Omental fat pad (tissue), 4 donors: ENCODE measurements around the gene PLA2G3. TPM values are rescaled to one million over a fixed set of nuclear protein-coding genes. Genes with fewer than 3 reads are reported as not detected.
A peak's percentile ranks its signal among the peaks of the same experiment; 100 is the strongest.

ENCODE experiments used
- ATAC-seq: fragments of 150-250 bp; one replicate; pipeline ENCODE4 v1.9.1; 2016; ENCODE audit warnings: mild to moderate bottlenecking, moderate library complexity; ENCODE audit not compliant: low FRiP score
- DNase-seq: peaks from one replicate; pipeline ENCODE4 v3.0.0-alpha.2; 2019; ENCODE audit warnings: low spot score
- total RNA-seq, 4 donors: library from RNA; depleted of rRNA; stranded (reverse); fragments of >200 nt; gene quantifications; one replicate each; pipeline ENCODE4 v1.1.0, GENCODE V29; 2016
- TF ChIP-seq, protein P1 (sequence below), 3 donors: fragments of 450-650 bp; IDR thresholded peaks; one replicate each; pipeline ENCODE4 v1.5.1; 2016 to 2017; ENCODE audit warnings: antibody characterized with exemption in 3 of 3, mild to moderate bottlenecking in 3 of 3, moderate library complexity in 2 of 3

The PLA2G3 gene
- total RNA-seq, 4 donors from 2014 or later, result not detected

- ATAC-seq (no peak), DNase-seq (no peak)
- TF ChIP-seq, protein P1, sequence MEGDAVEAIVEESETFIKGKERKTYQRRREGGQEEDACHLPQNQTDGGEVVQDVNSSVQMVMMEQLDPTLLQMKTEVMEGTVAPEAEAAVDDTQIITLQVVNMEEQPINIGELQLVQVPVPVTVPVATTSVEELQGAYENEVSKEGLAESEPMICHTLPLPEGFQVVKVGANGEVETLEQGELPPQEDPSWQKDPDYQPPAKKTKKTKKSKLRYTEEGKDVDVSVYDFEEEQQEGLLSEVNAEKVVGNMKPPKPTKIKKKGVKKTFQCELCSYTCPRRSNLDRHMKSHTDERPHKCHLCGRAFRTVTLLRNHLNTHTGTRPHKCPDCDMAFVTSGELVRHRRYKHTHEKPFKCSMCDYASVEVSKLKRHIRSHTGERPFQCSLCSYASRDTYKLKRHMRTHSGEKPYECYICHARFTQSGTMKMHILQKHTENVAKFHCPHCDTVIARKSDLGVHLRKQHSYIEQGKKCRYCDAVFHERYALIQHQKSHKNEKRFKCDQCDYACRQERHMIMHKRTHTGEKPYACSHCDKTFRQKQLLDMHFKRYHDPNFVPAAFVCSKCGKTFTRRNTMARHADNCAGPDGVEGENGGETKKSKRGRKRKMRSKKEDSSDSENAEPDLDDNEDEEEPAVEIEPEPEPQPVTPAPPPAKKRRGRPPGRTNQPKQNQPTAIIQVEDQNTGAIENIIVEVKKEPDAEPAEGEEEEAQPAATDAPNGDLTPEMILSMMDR (IDR thresholded peaks at IDR 0.05), result no peak
Observed at GRCh38 chr22:31103111-31103510, 37.2 kb downstream of the PLA2G3 start.

GRCh38 chr22:31102441-31103081 is 37.7 kb downstream of the PLA2G3 start:
- DNase-seq (peak; percentile 67), ATAC-seq (peak; percentile 69)
- TF ChIP-seq, protein P1 (IDR thresholded peaks at IDR 0.05), result no peak

GRCh38 chr22:31100762-31101525 is 39.4 kb downstream of the PLA2G3 start:
- TF ChIP-seq, protein P1 (IDR thresholded peaks at IDR 0.05), result no peak
- ATAC-seq (no peak), DNase-seq (no peak)

DNA sequence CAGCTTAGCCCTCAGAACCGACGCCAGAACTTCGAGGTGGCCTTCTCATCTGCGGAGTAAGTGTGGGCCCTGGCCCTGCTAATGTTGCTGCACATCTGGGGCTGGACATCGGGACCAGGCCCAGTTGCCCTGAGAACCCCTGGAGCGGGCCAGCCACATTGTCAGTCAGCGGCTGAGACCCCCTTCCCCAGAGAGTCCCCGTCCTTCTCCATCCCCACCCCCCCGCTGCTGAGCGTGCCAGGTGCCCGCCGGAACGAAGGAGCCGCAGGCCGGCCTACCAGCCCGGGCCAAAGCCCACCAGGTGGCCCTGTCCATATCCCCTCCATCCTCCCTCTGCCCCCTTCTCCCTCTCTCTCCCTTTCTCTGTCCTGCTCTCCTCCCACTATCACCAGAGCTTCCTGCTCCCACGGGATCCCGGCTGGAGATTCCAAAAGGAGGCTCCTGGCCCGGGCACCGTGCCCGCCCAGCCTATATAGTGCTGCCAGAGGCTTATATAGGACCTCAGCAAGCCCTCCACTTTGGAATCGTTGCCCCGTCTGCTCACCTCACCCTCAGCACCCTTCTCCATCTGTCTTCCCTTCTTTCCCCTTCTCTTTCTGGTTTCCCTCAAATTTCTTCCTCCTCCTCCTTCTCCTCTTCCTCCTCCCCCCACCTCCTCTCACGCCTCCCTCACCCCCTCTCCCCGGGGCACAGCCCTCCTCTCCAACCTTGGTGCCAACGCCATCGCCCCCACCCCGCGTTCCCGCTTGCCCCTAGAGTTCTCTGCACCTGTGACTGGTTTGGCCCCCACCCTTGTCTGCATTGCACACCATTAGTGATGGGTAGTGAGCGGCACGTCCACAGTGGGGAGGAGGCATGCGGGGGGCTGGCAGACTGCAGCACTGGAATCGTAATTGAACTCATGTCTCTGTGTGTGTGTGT is 40.2 kb downstream of the PLA2G3 start:
- no peak for DNase-seq
- TF ChIP-seq, protein P1 (IDR thresholded peaks at IDR 0.05), result no peak
- no peak for ATAC-seq

DNA sequence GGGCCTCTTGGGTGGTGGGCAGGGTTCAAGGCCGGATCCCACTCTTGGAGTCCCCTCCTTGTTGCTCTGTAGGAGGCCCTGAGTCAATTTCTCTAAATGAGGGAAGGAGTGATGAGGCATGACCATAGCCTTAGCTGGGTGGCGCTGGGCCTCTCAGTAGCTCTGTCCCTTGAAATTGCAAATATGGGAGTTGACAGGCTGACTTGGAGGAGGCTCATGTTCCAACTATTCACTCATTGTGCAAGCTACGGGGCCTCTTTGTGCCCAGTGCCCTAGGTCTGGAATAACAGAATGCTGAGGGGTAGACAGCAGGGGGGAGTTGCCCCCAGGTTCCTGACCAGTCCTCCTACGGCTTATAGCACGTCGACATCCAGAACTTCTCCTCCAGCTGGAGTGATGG is 40.9 kb downstream of the PLA2G3 start:
- DNase-seq (no peak), ATAC-seq (no peak)
- TF ChIP-seq, protein P1 (IDR thresholded peaks at IDR 0.05), result no peak

DNA sequence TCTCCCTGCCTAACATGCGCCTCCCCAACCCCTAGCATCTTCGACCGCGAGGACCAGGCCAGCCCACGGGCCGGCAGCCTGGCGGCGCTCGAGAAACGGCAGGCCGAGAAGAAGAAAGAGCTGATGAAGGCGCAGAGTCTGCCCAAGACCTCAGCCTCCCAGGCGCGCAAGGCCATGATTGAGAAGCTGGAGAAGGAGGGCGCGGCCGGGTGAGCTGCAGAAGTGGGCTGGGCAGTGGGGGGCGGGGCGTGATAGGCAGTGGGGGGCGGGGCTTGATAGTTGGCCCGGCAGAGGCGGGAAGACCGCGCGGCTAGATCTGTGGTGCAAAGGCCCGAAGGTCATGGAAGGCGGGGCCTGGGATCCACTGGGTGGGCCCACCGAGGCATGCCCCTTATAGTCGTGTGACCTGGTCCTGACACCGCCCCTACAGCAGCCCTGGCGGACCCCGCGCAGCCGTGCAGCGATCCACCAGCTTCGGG is 41.6 kb downstream of the PLA2G3 start:
- DNase-seq (no peak), ATAC-seq (no peak)
- TF ChIP-seq, protein P1 (IDR thresholded peaks at IDR 0.05), result no peak
